Ammon's horn (tissue), 1 donor: ENCODE data around the gene ENSA.
"Not testable (repeated sequence)": the region's sequence is repeated elsewhere in the genome, so short reads cannot be mapped to it uniquely, and the experiment has no call there.

Experiments used
- DNase-seq: peaks from one replicate; pipeline ENCODE4 v3.0.0-alpha.2; 2016; ENCODE audit warnings: low spot score

ENSA gene

DNA sequence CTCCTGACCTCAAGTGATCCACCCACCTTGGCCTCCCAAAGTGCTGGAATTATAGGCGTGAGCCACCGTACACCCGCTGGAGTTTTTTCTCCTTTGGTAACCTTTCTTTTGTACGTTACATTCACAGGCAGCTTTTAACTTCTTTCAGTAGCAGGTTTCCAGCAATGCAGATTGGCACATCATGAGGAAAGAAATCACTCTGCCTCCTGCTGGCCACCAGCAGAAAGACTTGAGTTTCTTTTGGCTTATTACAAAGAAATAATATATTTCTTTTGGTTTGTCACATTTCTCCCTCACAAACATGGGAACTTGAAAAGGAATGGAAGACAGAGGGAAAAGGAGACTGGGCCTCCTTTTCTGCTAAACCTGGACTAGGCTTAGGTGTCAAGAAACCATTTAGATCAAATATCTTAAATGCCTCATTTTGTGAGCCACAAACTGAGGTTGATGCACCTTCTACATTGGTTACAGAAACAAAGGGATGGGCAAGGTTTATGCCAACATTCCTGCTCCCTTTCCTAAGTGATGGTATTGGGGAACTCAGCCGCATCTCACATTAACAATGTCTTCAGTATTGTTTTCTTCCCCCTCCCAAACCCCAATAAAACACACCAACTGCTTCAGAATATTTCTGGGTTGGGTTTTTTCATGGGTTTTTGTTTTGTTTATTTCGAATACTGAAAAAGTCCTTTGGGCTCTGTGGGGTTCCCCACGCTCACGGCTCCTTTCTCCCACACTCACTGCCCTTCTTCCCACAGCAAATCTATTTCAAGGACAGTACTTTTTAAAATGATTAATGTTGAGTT lies 7.7 kb downstream of the ENSA start:
- peak; percentile 59 for DNase-seq

- DNase-seq: no peak
Measured at GRCh38 chr1:150620919-150621318, 8.5 kb downstream of the ENSA start.

DNA sequence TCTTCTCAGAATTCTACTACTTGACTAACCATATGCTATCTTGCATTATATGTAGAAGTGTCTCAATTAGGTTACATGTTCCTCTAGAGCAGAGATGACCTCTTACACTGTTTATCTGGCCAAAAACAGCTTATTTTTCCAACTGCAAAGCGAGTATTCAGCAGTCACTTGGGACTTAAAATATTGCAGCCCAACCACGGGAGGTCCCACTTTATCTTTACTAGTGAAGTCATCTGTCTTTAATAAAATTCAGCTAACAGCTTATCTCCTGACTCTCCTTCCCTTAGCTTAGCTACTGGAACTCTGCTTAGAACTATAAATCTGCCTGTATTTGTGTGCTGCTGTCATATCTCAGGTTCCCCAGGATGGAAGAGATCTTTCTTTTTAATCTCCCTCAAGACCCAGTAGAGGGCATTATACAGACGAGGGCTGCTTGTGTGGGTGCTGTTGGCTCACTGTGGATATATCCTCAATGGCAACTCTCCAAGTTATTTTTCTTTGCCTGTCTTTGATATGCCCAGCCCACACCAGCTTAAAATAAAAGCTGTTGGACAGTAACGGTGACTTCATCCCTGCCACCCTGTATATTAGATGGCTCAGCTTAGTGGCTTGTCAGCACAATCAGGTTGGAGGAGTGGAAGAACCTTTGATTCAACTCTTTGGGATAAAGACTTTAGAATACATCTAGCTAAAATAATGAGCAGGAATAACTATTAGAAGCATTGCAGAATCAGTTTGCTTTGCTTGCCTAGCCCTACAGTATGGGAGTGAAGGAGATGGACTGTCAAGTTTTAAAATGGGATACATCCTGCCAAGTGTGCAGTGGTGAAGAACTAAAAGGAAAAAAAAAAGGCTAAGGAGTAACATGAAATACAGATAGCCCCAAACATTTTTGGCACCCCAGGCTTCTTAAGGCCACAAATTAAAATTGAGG lies 9.6 kb downstream of the ENSA start:
- DNase-seq: peak; percentile 20

DNA sequence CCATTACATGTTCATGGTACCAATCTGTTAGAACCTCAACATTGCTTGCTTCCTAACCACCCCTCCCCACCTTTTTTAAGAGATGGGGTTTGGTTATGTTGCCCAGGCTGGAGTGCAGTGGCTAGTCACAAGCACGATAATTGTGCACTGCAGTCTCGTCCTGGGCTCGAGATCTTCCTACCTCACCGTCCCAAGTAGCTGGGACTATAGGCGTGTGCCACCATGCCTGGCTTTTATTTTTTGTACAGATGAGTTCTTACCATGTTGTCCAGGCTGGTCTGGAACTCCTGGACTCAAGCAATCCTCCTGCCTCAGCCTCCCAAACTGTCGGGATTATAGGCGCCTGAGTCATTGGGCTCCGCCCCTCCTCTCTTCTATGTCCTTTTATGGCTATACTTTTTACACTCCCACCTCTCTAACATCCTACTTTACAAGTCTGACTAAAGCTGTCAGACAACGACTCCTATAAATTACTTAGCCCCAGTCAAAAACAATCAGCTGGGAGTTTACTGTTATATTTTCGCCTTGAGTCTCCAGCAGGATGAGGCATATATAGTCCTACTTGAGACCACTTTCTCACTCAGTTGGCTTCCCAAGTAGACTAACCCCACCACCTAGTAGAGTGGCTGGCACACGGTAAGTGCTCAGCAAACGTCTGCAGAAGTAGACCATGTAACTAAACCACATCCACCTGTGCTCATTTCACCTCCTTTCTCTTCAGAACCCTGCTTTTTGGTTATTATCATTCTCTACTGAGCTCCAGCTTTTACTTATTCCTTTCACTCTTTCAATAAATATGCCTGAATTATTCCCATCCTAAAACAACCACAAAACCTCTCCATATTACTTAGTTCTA lies 13.8 kb downstream of the ENSA start:
- no peak for DNase-seq

DNA sequence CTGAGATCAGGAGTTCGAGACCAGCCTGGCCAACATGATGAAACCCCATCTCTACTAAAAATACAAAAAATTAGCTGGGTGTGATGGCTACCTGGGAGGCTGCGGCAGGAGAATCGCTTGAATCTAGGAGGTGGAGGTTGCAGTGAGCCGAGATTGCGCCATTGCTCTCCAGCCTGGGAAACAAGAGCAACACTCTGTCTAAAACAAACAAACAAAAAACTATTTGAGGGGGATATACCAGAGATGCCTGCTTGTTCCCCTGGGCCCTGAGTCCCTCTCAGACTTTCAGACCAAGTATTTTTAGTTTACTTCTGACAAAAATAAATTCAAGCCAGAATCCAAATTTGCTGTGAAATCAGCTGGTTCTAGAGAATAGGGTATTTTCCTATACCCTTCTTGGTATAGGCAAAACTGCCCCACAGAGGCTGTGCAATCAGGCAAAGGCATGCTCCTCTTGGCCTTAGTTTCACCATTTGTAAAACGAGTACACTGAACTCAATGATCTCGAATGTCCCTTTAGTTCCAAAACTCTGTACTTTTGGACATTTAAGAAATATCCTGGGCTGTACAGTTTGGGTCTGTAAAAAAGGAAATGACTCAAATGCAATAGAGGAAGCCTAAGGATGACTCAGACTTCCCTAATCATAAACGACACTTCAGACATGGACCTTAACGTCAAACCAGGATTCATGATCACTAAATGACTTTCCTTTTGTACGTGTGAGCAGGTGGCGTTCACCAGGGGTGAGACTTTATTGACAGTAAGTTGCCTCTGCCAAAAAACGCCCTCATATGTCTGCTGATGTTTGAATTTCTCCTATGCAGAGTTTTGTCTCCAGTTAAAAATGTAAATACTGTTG lies 16.1 kb downstream of the ENSA start:
- peak; percentile 55 for DNase-seq

- no peak for DNase-seq
Measured at GRCh38 chr1:150612014-150612345, 17.4 kb downstream of the ENSA start.

DNA sequence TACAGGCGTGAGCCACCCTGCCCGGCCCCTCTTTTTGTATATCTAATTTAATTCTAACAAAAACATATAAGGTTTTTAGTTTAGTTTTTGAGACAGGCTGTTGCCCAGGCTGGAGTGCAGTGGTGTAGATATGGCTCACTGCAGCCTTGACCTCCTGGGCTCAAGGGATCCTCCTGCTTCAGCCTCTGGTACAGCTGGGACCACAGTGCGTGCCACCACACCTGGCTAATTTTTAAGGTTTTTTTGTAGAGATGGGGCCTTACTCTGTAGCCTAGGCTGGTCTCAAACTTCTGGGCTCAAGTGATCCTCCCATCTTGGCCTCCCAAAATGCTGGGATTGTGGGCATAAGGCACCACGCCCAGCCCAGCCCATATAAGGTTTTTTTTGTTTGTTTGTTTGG lies 18.8 kb downstream of the ENSA start:
- DNase-seq: no peak

DNA sequence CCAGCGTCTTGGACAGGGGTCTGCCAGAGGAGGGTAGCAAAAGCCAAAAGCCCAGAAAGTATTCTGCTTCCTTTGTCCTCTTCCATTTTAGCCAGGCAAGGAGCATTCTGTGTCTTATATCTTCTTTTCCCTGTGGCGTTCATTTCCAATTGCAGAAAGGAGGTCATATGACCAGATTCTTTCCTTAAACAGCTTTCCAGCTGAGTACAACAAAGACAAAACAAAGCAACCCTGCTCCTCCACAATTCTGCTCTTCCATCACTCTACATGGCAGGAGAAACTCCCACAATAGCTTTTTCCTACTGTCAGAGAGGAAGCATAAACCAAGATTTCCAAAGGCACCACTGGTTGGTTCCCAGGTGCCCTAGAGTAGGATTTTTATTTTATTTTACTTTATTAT lies 19.7 kb downstream of the ENSA start:
- DNase-seq: peak; percentile 19

GRCh38 chr1:150606463-150607142 lies 22.8 kb downstream of the ENSA start:
- DNase-seq: no peak

- not testable (repeated sequence) for DNase-seq
Measured at GRCh38 chr1:150605451-150605731, 24.0 kb downstream of the ENSA start.

DNA sequence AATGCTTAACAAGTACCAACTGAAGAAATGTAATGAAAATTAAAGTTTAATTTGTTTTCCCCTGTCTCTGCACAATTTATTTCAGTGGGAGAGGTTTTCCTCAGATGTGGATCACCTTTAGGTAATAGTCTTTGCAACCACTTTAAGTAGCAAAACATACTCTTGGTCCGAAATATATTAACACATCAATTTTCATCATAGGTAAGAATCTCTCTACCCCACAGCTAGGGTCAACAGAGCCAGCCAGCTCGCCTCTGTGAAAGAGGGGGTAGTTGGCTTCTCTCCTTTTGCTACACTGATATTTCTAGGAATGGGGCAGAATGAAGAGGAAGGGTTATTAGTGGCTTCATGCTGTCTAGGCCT lies 25.2 kb downstream of the ENSA start:
- DNase-seq: no peak

GRCh38 chr1:150603711-150604110 lies 25.7 kb downstream of the ENSA start:
- DNase-seq: no peak

GRCh38 chr1:150602372-150602771 lies 27.0 kb downstream of the ENSA start:
- not testable (repeated sequence) for DNase-seq

- no peak for DNase-seq
Measured at GRCh38 chr1:150601540-150601939, 27.9 kb downstream of the ENSA start.

DNA sequence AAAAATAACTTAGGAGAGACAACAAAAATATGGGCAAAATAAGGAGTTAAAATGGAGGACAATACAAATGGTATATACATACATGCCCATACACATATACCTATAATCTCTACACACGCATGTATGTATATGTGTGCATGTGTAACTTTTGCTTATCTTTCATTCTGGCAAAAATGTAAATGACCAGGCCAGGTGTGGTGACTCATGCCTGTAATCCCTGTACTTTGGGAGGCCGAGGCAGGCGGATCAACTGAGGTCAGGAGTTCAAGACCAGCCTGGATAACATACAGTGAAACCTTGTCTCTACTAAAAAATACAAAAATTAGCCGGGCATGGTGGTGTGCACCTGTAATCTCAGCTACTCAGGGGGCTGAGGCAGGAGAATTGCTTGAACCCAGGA lies 31.1 kb downstream of the ENSA start:
- DNase-seq: not testable (repeated sequence)

- no peak for DNase-seq
Measured at GRCh38 chr1:150596976-150597375, 32.4 kb downstream of the ENSA start.

- DNase-seq: no peak
Measured at GRCh38 chr1:150596095-150596892, 33.1 kb downstream of the ENSA start.

DNA sequence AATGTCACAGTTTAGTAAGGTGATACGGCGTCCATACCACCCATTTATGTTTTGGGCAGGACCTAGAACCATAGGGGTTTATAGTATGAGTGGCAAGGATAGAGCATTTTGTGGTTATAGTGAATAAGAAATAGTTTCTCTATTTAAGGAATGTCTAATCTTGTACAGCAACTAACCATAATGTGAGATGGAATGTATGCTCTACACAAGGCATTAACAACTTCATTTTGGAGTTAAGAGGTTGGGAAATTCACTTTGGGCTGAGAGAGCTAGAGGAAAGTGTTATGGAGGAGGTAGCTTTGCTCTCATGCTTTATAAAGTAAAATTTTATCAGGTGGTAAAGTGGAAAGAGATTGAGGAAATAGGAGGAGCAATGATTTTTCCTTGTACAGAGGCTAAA lies 47.0 kb downstream of the ENSA start:
- no peak for DNase-seq

- DNase-seq: not testable (repeated sequence)
Measured at GRCh38 chr1:150581962-150582361, 47.5 kb downstream of the ENSA start.

GRCh38 chr1:150581437-150581836 lies 48.0 kb downstream of the ENSA start:
- DNase-seq: not testable (repeated sequence)
